Loucy (cell line): Measurements from ENCODE around the gene UBAC2.

Source experiments
- H2AFZ ChIP-seq: fragments of 200-600 bp; sonication (generic); 2 replicates; pipeline ENCODE4 v1.6.0; 2016; ENCODE audit warnings: antibody characterized with exemption, mild to moderate bottlenecking, low read length, moderate library complexity
- H3F3A ChIP-seq: fragments of 200-600 bp; 2 replicates; pipeline ENCODE4 v1.6.0; 2016; ENCODE audit warnings: antibody characterized with exemption, low read depth, mild to moderate bottlenecking
- H3K27me3 ChIP-seq: fragments of 200-600 bp; sonication (generic); 2 replicates; pipeline ENCODE4 v1.6.1; 2014; ENCODE audit warnings: low read length, mild to moderate bottlenecking; ENCODE audit not compliant: insufficient read depth, poor library complexity, severe bottlenecking
- H3K36me3 ChIP-seq: fragments of 200-600 bp; sonication (generic); 2 replicates; pipeline ENCODE4 v1.6.1; 2016; ENCODE audit warnings: low read length; ENCODE audit not compliant: insufficient read depth
- H3K4me1 ChIP-seq: fragments of 200-600 bp; sonication (generic); 2 replicates; pipeline ENCODE4 v1.5.1; 2014; ENCODE audit warnings: low read length, mild to moderate bottlenecking; ENCODE audit not compliant: insufficient read depth, poor library complexity, severe bottlenecking
- H3K4me2 ChIP-seq: fragments of 200-600 bp; sonication (generic); 2 replicates; pipeline ENCODE4 v1.6.0; 2014; ENCODE audit warnings: antibody characterized with exemption, low read length, low read depth, mild to moderate bottlenecking; ENCODE audit not compliant: poor library complexity, severe bottlenecking
- H3K4me3 ChIP-seq: fragments of 200-600 bp; sonication (generic); 2 replicates; pipeline ENCODE4 v1.5.1; 2014; ENCODE audit warnings: low read length, mild to moderate bottlenecking, mixed read lengths; ENCODE audit not compliant: poor library complexity, severe bottlenecking
- H3K79me2 ChIP-seq: fragments of 200-600 bp; sonication (generic); 2 replicates; pipeline ENCODE4 v1.6.1; 2014; ENCODE audit warnings: low read length; ENCODE audit not compliant: insufficient read depth
- H3K9ac ChIP-seq: fragments of 200-600 bp; sonication (generic); 2 replicates; pipeline ENCODE4 v1.6.0; 2014; ENCODE audit warnings: mild to moderate bottlenecking, low read depth, low read length, moderate library complexity; ENCODE audit not compliant: poor library complexity, severe bottlenecking
- H3K9me2 ChIP-seq: fragments of 200-600 bp; sonication (generic); replicated peaks from 2 replicates; pipeline ENCODE4 v1.6.1; 2016; ENCODE audit warnings: low read depth, low read length, mixed read lengths
- H3K9me3 ChIP-seq: fragments of 200-600 bp; sonication (generic); 2 replicates; pipeline ENCODE4 v1.6.1; 2014; ENCODE audit warnings: mild to moderate bottlenecking, antibody characterized with exemption, low read length, low read depth; ENCODE audit not compliant: insufficient read depth
- H4K20me1 ChIP-seq: fragments of 200-600 bp; sonication (generic); 2 replicates; pipeline ENCODE4 v1.6.0; 2014; ENCODE audit warnings: antibody characterized with exemption, low read length, mild to moderate bottlenecking; ENCODE audit not compliant: insufficient read depth, poor library complexity, severe bottlenecking
- CTCF ChIP-seq: fragments of 200-600 bp; sonication (generic); conservative IDR thresholded peaks from 2 replicates; pipeline ENCODE4 v1.5.1; 2014; ENCODE audit warnings: mild to moderate bottlenecking, antibody characterized with exemption, low read length
- EZH2phosphoT487 ChIP-seq: fragments of 200-600 bp; IDR thresholded peaks from 2 replicates; pipeline ENCODE4 v1.6.1; 2018; ENCODE audit warnings: antibody characterized with exemption, mild to moderate bottlenecking, moderate library complexity, borderline replicate concordance

UBAC2 gene

GRCh38 chr13:99379856-99380801 lies 179.5 kb downstream of the UBAC2 start:
- Histone ChIP-seq H3K4me2 (no peak overlapping the region), H3K79me2 (no peaks in the 10 kb centered on the region), H2AFZ (no peak overlapping the region), H3K36me3 (peaks cover 30% of the 10 kb centered on the region; the same call in 1 of the 2 replicates), H3F3A (no peaks in the 10 kb centered on the region), H3K9me2 (no peaks in the 10 kb centered on the region), H3K4me1 (peaks cover 5% of the 10 kb centered on the region), H3K27me3 (no peaks in the 10 kb centered on the region), H3K9me3 (no peaks in the 10 kb centered on the region), H3K9ac (no peak overlapping the region), H3K4me3 (no peak overlapping the region), H4K20me1 (no peaks in the 10 kb centered on the region)
- TF ChIP-seq CTCF (no peak), EZH2phosphoT487 (no peak)

GRCh38 chr13:99380921-99381645 lies 180.4 kb downstream of the UBAC2 start:
- no peaks in the 10 kb centered on the region for H3K79me2 ChIP-seq
- H3K9me2 ChIP-seq: no peaks in the 10 kb centered on the region
- H4K20me1 ChIP-seq: no peaks in the 10 kb centered on the region
- H3K9me3 ChIP-seq: no peaks in the 10 kb centered on the region
- no peak overlapping the region for H2AFZ ChIP-seq
- no peak overlapping the region for H3K9ac ChIP-seq
- H3K27me3 ChIP-seq: no peaks in the 10 kb centered on the region
- H3K4me2 ChIP-seq: no peak overlapping the region
- H3K4me3 ChIP-seq: no peak overlapping the region
- TF ChIP-seq EZH2phosphoT487 (no peak), CTCF (no peak)
- peaks cover 5% of the 10 kb centered on the region for H3K4me1 ChIP-seq
- no peaks in the 10 kb centered on the region for H3F3A ChIP-seq
- peaks cover 36% of the 10 kb centered on the region; the same call in 1 of the 2 replicates for H3K36me3 ChIP-seq

GRCh38 chr13:99381766-99382165 lies 181.1 kb downstream of the UBAC2 start:
- peaks cover 34% of the 10 kb centered on the region; the same call in 1 of the 2 replicates for H3K36me3 ChIP-seq
- H3F3A ChIP-seq: no peaks in the 10 kb centered on the region
- H3K9ac ChIP-seq: no peak overlapping the region
- H3K4me2 ChIP-seq: no peak overlapping the region
- no peaks in the 10 kb centered on the region for H3K27me3 ChIP-seq
- H3K9me3 ChIP-seq: no peaks in the 10 kb centered on the region
- H3K9me2 ChIP-seq: no peaks in the 10 kb centered on the region
- no peak for TF ChIP-seq EZH2phosphoT487
- TF ChIP-seq CTCF: no peak
- no peak overlapping the region for H3K4me3 ChIP-seq
- H3K4me1 ChIP-seq: peaks cover 5% of the 10 kb centered on the region
- H2AFZ ChIP-seq: no peak overlapping the region
- H3K79me2 ChIP-seq: no peaks in the 10 kb centered on the region
- no peaks in the 10 kb centered on the region for H4K20me1 ChIP-seq
